Endothelial cell of umbilical vein (primary cell): Measurements from ENCODE around the gene RUNX2. TPM values are rescaled to one million over a fixed set of nuclear protein-coding genes. Genes with fewer than 3 reads are reported as not detected.

Experiments used
- BruUV-seq: library from RNA; stranded (reverse); fragments of 400-500 nt; replicated peaks from 2 replicates; lab custom pipeline; 2021; lab: Mats Ljungman, UMichigan
- CTCF ChIA-PET: fragments of 300-600, 350-600 bp; sonication (Branson Sonifier 250); formaldehyde crosslinking; loops from one replicate; lab custom pipeline; 2021; ENCODE audit warnings: antibody characterized with exemption, inconsistent platforms; lab: Charles Lee
- POLR2A ChIA-PET: fragments of 300-600, 350-600 bp; sonication (Branson Sonifier 250); formaldehyde crosslinking; loops from one replicate; lab custom pipeline; 2021; ENCODE audit warnings: antibody characterized with exemption, inconsistent platforms; lab: Charles Lee
- DNase-seq: peaks from one replicate; pipeline ENCODE4 v3.0.0-alpha.2; 2011; ENCODE audit warnings: low read depth, low spot score
- FAIRE-seq: peaks from 2 replicates; lab custom pipeline; 2011; peaks lifted over from hg19 to GRCh38; lab: Jason Lieb, UNC
- H2AFZ ChIP-seq: 2 replicates; pipeline ENCODE4 v1.6.0; 2012; ENCODE audit warnings: low read depth, low read length, control low read depth, inconsistent platforms
- H3K27ac ChIP-seq: 2 replicates; pipeline ENCODE4 v1.5.1; 2011; ENCODE audit warnings: low read depth, mild to moderate bottlenecking, control low read depth, low read length, moderate library complexity; ENCODE audit not compliant: insufficient read depth
- H3K27me3 ChIP-seq, 2 experiments: 2 replicates each; pipeline versions ENCODE4 v1.6.0 to v1.6.1; 2011; ENCODE audit warnings: low read length in 2 of 2, mixed read lengths in 1 of 2; ENCODE audit not compliant: control insufficient read depth in 2 of 2, insufficient read depth in 2 of 2
- H3K36me3 ChIP-seq, 2 experiments: 2 replicates in 1 of 2; 3 replicates in 1 of 2; pipeline ENCODE4 v1.5.1; 2011; ENCODE audit warnings: low read length in 2 of 2, mild to moderate bottlenecking in 1 of 2, moderate library complexity in 1 of 2; ENCODE audit not compliant: control insufficient read depth in 2 of 2, insufficient read depth in 2 of 2; ENCODE audit errors: extremely low read depth in 1 of 2
- H3K4me1 ChIP-seq: 3 replicates; pipeline ENCODE4 v1.5.1; 2011; ENCODE audit warnings: mild to moderate bottlenecking, low read length; ENCODE audit not compliant: control insufficient read depth, insufficient read depth; ENCODE audit errors: extremely low read depth
- H3K4me2 ChIP-seq: 2 replicates; pipeline ENCODE4 v1.6.1; 2011; ENCODE audit warnings: low read length, control low read depth, mixed read lengths; ENCODE audit not compliant: insufficient read depth
- H3K4me3 ChIP-seq, 3 experiments: fragments of 200-600 bp in 1 of 3; sonication (generic), shearing (Covaris generic) in 1 of 3; replicated peaks in 1 of 3; 2 replicates each; pipeline ENCODE4 v1.5.1; 2011 to 2016; ENCODE audit warnings: control low read depth in 3 of 3, low read length in 3 of 3, mild to moderate bottlenecking in 2 of 3, inconsistent platforms in 1 of 3, low read depth in 1 of 3, moderate library complexity in 1 of 3; ENCODE audit not compliant: insufficient read depth in 1 of 3
- H3K79me2 ChIP-seq: 2 replicates; pipeline ENCODE4 v1.6.0; 2012; ENCODE audit warnings: low read length, inconsistent platforms; ENCODE audit not compliant: control insufficient read depth, insufficient read depth
- H3K9ac ChIP-seq: replicated peaks from 2 replicates; pipeline ENCODE3; 2011; ENCODE audit warnings: low read length, control low read depth; ENCODE audit not compliant: insufficient read depth; ENCODE audit errors: extremely low read depth
- H3K9me1 ChIP-seq: replicated peaks from 3 replicates; pipeline ENCODE4 v1.6.0; 2011; ENCODE audit warnings: mild to moderate bottlenecking, low read length; ENCODE audit not compliant: control insufficient read depth, insufficient read depth; ENCODE audit errors: extremely low read depth
- H3K9me3 ChIP-seq: replicated peaks from 2 replicates; pipeline ENCODE4 v1.5.1; 2012; ENCODE audit warnings: low read length, inconsistent platforms; ENCODE audit not compliant: control insufficient read depth, insufficient read depth
- H4K20me1 ChIP-seq: replicated peaks from 2 replicates; pipeline ENCODE3; 2011; ENCODE audit warnings: mild to moderate bottlenecking, low read length; ENCODE audit not compliant: control insufficient read depth, insufficient read depth; ENCODE audit errors: extremely low read depth
- EZH2 ChIP-seq: IDR thresholded peaks from 2 replicates; pipeline ENCODE4 v1.6.1; 2012; ENCODE audit warnings: borderline replicate concordance, low read depth, mild to moderate bottlenecking, moderate library complexity, low read length, inconsistent platforms; ENCODE audit not compliant: severe bottlenecking
- FOS ChIP-seq: IDR thresholded peaks from 2 replicates; pipeline ENCODE4 v1.6.1; 2011; ENCODE audit warnings: mild to moderate bottlenecking, low read length, moderate library complexity, borderline replicate concordance; ENCODE audit not compliant: insufficient read depth
- GATA2 ChIP-seq: IDR thresholded peaks from 2 replicates; pipeline ENCODE4 v1.7.0; 2011; ENCODE audit warnings: low read depth, mild to moderate bottlenecking, moderate library complexity, mixed read lengths, low read length; ENCODE audit not compliant: insufficient read length, insufficient read depth
- JUN ChIP-seq: IDR thresholded peaks from 2 replicates; pipeline ENCODE4 v1.6.1; 2011; ENCODE audit warnings: borderline replicate concordance, low read depth; ENCODE audit not compliant: insufficient read length, insufficient read depth
- MAX ChIP-seq: IDR thresholded peaks from 2 replicates; pipeline ENCODE4 v1.6.1; 2011; ENCODE audit not compliant: insufficient read depth, insufficient read length
- MYC ChIP-seq: IDR thresholded peaks from one replicate; pipeline ENCODE4 v1.6.1; 2011; ENCODE audit warnings: mild to moderate bottlenecking, low read depth, low read length
- POLR2A ChIP-seq: IDR thresholded peaks from 2 replicates; pipeline ENCODE4 v1.6.1; 2012; ENCODE audit warnings: low read depth, mild to moderate bottlenecking, control low read depth, low read length
- POLR2AphosphoS5 ChIP-seq: IDR thresholded peaks from 2 replicates; pipeline ENCODE4 v1.6.1; 2012; ENCODE audit warnings: low read depth, mild to moderate bottlenecking, control low read depth, low read length, moderate library complexity; ENCODE audit not compliant: insufficient read depth
- dilution Hi-C: fragments of 300-500 bp; cut with MboI; formaldehyde crosslinking; loops from one replicate; pipeline ENCODE4 v1.15.0; 2019; ENCODE audit warnings: low sequenced_read_pairs; ENCODE audit not compliant: extremely low pct_ligation_motif_present
- intact Hi-C: fragments of 100-400 bp; cut with micrococcal nuclease; formaldehyde crosslinking; loops from one replicate; pipeline ENCODE4 v1.10.0; 2022
- polyA plus RNA-seq, 4 experiments: library from polyadenylated mRNA; depleted of rRNA in 3 of 4; stranded (reverse) in 3 of 4; unstranded in 1 of 4; fragments of >200 nt; gene quantifications; 2 replicates each; pipeline versions ENCODE4 v1.2.1 to v1.2.3, GENCODE V29; 2011 to 2012; ENCODE audit warnings: missing spikeins in 1 of 4
- total RNA-seq: library from RNA; stranded (reverse); gene quantifications from 2 replicates; pipeline ENCODE4 v1.2.3, GENCODE V29; 2021
- TF ChIP-seq, protein P1 (sequence below), 2 donors: IDR thresholded peaks; 1 replicate in 1 of 2; 2 replicates in 1 of 2; pipeline ENCODE4 v1.5.1; 2011; ENCODE audit warnings: low read length in 2 of 2, mild to moderate bottlenecking in 2 of 2, moderate library complexity in 2 of 2, control low read depth in 1 of 2, inconsistent platforms in 1 of 2, low read depth in 1 of 2; ENCODE audit not compliant: insufficient read depth in 1 of 2; ENCODE audit errors: extremely low read depth in 1 of 2

The RUNX2 gene
- total and polyA plus RNA-seq, 2 donors (not counting 3 experiments of a cell fraction or from before 2014, with no cell fraction given) = 0.06 TPM; not detected in 1

- Histone ChIP-seq H3K9me1 (no peaks in the 10 kb centered on the region), H3K4me3 (no peak overlapping the region), H3K9ac (no peak overlapping the region), H3K36me3 (no peaks in the 10 kb centered on the region), H4K20me1 (no peaks in the 10 kb centered on the region), H3K79me2 (no peaks in the 10 kb centered on the region), H3K27ac (no peak overlapping the region), H3K4me1 (no peaks in the 10 kb centered on the region), H3K27me3 (peaks cover 10 to 12% of the 10 kb centered on the region in 2 experiments), H3K9me3 (no peaks in the 10 kb centered on the region), H3K4me2 (no peak overlapping the region), H2AFZ (no peak overlapping the region)
- BruUV-seq = no TSS peak
- ChIA-PET CTCF (interaction anchor here (1.2 kb wide), 1 partner anchor 14 kb away, joined by 4 read pairs; no protein-coding TSS in a partner anchor), POLR2A (no interaction called here)
- no peak for DNase-seq
- no peak for TF ChIP-seq POLR2A
- TF ChIP-seq EZH2 = no peak
- TF ChIP-seq, protein P1, sequence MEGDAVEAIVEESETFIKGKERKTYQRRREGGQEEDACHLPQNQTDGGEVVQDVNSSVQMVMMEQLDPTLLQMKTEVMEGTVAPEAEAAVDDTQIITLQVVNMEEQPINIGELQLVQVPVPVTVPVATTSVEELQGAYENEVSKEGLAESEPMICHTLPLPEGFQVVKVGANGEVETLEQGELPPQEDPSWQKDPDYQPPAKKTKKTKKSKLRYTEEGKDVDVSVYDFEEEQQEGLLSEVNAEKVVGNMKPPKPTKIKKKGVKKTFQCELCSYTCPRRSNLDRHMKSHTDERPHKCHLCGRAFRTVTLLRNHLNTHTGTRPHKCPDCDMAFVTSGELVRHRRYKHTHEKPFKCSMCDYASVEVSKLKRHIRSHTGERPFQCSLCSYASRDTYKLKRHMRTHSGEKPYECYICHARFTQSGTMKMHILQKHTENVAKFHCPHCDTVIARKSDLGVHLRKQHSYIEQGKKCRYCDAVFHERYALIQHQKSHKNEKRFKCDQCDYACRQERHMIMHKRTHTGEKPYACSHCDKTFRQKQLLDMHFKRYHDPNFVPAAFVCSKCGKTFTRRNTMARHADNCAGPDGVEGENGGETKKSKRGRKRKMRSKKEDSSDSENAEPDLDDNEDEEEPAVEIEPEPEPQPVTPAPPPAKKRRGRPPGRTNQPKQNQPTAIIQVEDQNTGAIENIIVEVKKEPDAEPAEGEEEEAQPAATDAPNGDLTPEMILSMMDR (IDR thresholded peaks at IDR 0.05; ENCODE audit: extremely low read depth in 1 of 2, insufficient read depth in 1 of 2, low read depth in 1 of 2, low read length in 2 of 2) = no peak
- intact Hi-C loops = no loop called here
- dilution Hi-C loops = no loop called here
- FAIRE-seq = no peak
Observed at GRCh38 chr6:45464685-45465084, 136.6 kb downstream of the RUNX2 start.

DNA sequence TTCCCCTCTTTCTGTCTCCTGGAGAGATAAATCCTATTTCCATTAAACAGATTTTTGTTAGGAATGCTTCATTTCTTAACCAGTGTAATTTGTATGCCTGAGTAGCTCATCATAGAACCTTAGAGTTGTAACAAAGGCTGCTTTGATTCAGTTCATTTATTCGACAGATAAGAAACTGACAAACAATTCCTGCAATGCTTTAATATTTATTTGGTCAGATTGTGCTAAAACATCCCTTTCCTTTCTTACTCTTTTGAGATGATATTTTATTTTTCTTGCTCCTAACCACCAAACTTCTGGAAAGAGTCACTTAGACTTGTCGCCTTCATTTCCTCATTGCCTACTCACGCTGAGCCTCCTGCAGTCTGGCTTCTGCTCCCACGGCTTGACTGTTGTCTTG lies 138.6 kb downstream of the RUNX2 start:
- no peak for DNase-seq
- dilution Hi-C loops = no loop called here
- CTCF ChIA-PET = no interaction called here
- POLR2A ChIA-PET = no interaction called here
- BruUV-seq = no TSS peak
- Histone ChIP-seq H3K4me1 (no peaks in the 10 kb centered on the region), H3K9ac (no peak overlapping the region), H4K20me1 (no peaks in the 10 kb centered on the region), H2AFZ (no peak overlapping the region), H3K4me2 (no peak overlapping the region), H3K36me3 (no peaks in the 10 kb centered on the region), H3K27ac (no peak overlapping the region), H3K9me1 (no peaks in the 10 kb centered on the region), H3K9me3 (no peaks in the 10 kb centered on the region), H3K4me3 (no peak overlapping the region), H3K79me2 (no peaks in the 10 kb centered on the region), H3K27me3 (peaks cover 5 to 7% of the 10 kb centered on the region in 2 experiments)
- intact Hi-C loops = no loop called here
- FAIRE-seq = no peak
- TF ChIP-seq FOS (no peak), GATA2 (no peak), JUN (no peak), MYC (no peak), MAX (no peak), EZH2 (no peak), POLR2AphosphoS5 (no peak), POLR2A (no peak)
- TF ChIP-seq, protein P1 (IDR thresholded peaks at IDR 0.05; ENCODE audit: extremely low read depth in 1 of 2, insufficient read depth in 1 of 2, low read depth in 1 of 2, low read length in 2 of 2) = no peak
